ELR (cell line): ENCODE results near the gene FECH.
A peak's percentile ranks its signal among the peaks of the same experiment; 100 is the strongest.
"Not testable (repeated sequence)": the region's sequence is repeated elsewhere in the genome, so short reads cannot be mapped to it uniquely, and the experiment has no call there.

Experiments
- DNase-seq: peaks from one replicate; pipeline ENCODE4 v3.0.0-alpha.2; 2015; ENCODE audit warnings: low read depth

Gene FECH

DNA sequence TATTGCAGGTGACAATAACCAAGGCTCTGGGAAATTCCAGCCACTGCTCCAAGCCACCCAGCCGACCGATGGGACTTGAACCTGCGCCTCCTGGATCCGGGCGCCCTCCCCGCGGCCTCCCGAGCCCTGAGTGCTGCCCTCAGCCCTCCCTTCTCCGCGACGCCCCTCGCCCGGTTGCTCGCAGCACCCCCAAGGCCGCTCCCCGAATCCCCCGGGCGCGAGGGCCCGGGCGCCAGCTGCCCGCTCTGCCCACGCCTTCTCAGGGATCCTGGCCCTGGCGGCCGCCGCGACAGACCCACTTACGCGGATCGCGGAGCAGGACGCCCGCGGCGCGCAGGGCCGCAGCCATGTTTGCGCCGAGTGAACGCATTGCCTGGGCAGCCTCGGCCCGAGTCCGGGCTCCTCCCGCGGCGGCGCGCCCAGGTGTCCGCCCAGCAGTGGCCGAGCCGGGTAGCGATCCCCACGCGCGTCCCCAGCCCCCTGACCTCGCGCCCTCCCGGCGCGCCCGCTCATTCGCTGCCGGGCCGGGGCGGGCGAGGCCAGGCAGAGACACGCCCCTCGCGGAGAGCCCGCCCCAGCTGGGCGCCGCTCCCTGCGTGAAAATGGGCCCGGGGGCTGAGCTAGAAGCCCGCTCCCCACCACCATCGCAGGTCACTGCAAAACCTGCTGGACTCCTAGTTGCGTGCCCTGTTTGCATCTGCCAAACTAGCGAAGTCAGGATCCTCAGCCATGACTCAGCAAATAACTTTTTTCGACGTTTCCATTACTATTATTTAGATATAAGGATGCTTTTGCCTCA, at the start of gene FECH:
FECH (minus strand) TSS at position 452 of the 799 bp plus-strand sequence; CDS start at position 370, 82 bp downstream.
- DNase-seq, result peak; percentile 72

DNA sequence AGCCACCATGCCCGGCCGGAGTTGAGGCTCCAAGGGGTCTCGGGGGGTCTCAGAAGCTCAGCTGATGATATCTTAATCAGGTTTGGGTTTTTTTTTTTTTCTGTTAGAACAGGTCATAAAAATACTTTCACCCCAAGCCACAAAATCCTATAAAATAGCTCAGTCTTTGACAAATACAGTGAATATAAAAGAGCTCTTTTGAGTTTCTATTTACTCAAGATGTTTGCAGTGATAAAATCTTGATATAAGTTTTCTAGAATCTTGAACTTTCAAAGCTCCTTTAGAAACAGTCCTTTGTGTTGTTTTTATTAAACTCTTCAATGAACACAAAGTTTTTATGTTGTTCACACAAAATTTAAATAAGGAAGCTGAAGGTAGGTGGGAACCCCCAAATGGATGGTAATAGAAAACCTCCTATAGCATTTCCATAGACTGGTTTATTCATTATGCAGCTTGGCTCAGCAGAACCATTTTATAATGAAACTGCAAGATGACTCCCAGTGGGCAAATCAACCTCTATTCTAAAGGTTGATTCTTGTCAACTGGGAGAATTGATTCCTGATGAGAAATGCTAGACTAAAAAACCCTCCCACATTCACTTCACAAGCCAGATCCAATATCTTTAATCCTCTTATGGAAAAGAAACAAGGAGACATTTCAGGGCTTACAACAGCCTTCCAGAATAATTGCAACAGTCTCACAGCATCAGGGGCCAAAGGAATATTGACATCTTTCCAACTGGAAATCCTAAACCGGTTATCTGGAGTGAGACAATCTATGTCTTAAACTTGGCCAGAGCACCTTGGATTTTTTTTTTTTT, 48.7 kb upstream of the FECH start:
- DNase-seq, result no peak

DNA sequence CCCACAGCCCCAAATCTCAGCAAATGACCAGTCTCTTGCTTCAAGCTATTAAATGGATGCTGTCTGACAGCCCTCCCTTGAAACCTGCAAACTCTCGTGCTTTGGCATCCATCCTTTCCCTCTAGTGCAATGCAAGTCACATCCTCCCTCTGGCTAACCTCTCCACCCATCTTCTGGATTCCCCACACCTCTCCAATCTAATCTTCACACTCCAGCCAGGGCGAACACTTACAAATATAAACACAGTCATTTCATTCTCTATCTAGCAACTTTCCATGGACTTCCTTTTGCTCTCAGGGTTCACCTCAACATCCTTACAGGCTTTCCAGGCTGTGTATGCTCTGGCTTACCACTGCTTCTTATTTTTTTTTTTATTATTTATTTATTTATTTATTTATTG, 45.2 kb upstream of the FECH start:
- no peak for DNase-seq

- DNase-seq, result no peak
Observed at GRCh38 chr18:57630754-57631595, 44.5 kb upstream of the FECH start.

- DNase-seq, result peak; percentile 97
Observed at GRCh38 chr18:57630002-57630753, 43.7 kb upstream of the FECH start.

- DNase-seq, result no peak
Observed at GRCh38 chr18:57629422-57629821, 42.9 kb upstream of the FECH start.

DNA sequence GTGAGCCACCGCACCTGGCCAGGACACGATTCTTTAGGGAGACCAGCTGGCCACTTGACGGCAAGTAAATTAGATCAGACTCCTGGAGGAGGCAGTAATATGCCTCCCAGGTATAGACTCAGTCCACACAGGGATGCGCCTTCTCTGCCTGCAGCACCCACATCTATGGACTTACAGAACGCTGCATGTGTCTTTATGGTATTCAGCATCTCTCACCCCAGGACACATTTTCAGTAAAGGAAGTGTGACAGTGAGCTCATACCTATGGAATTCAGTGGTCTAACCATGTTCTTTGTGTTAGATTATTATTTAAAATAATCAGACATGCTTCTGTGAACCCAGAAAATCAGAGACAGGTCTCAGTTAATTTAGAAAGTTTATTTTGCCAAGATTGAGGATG, 41.0 kb upstream of the FECH start:
- peak; percentile 76 for DNase-seq

DNA sequence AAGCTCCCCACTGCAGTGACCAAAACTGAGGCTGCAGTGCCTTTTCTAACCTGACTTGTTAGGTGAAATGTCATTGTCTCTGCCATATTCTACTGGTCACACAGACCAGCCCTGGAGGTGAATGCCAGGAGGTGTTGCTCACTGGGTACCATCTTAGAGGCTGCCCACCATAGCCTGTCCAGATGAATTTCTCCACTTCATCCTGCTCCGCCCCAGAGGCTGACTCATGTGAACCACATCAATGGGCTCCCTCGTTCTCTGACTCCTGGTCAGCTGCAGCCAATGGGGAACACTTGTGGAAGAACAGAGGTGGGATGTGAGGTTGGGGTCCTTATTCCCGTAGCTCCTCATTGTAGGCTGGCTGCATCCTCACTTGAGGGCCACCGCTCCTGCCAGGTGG, 38.5 kb upstream of the FECH start:
- DNase-seq, result peak; percentile 69

DNA sequence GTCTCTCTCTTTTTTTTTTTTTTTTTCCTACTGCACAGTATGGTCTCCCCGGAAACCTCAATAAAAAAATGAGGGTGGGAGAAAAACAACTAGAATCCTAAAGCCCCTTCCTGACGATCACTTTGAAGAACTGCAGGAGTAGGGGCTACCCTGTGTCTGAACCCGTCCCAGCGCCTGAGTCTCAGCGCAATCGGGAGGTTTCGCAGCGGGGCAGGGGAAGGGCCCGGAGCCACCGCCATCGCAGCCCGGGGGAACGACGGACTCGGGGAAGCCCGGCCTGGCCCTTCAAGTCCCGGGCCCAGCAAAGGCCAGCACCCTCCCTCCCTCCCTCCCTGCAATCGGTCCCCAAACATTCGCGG, 34.7 kb upstream of the FECH start:
- DNase-seq, result peak; percentile 39

- peak; percentile 39 for DNase-seq
Observed at GRCh38 chr18:57619876-57620275, 33.4 kb upstream of the FECH start.

DNA sequence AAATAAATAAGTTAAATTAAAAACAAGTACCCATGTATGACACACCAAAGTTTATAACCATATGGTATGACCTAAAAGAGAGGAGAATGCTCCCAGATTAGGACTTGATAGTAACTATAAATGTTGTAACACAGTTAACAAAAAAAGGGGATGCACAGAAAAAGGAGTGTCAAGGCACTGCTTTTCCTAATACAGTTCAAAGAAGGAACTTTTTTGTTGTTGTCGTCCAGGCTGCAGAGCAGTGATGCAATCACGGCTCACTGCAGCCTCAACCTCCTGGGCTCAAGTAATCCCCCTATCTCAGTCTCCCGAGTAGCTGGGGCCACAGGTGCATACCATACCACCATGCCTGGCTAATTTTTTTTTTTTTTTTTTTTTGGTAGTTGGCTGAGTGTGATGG, 32.4 kb upstream of the FECH start:
- DNase-seq, result no peak

GRCh38 chr18:57603871-57604270, 17.4 kb upstream of the FECH start:
- no peak for DNase-seq

DNA sequence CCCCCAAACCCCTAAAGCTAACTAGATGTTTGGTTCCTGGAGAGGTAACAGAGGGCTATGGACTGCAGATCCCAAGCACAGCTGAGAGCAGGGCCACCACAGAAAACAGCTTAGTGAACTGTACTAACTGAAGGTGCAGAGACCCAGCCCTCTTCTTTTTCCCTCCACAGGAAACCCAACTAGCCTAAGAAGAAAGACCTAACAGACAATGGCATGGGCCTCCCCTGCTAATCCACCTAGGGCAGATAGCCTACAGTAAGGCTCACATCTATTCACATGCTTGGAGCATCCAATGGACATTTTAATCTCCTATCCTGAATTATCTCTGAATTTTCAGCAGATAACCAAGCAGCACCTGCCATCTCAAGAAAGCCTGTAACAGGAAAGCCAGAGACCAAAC, 8.8 kb upstream of the FECH start:
- DNase-seq, result no peak

- not testable (repeated sequence) for DNase-seq
Observed at GRCh38 chr18:57592716-57593115, 6.2 kb upstream of the FECH start.

GRCh38 chr18:57589161-57589560, 2.7 kb upstream of the FECH start:
- DNase-seq, result no peak

DNA sequence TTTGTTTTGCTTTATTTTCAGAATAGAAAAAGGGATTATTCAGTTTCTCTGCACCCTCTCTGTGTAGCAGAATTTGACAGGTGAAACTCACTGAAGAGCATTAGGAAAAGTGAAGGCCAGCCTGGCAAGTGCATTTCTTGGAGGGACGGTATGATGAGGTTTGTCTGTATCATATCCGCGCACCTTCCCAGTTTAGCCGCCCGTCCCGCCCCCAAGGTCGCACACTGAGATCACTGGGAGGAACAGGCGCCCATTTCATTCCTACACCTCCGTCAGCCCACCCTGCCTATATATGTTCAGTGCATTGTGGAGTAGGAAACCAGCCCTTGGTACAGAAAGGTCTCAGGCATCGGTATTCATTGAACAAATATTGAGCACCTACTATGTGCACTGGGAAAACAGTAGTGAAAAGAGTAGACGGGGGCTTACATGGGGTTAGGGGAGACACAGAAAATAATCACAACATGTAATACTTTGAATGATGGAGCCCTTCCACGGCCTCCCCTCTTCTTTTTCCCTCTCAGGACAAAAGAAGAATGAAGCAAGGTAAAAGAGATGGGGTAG, 678 bp upstream of the FECH start:
- DNase-seq, result no peak

DNA sequence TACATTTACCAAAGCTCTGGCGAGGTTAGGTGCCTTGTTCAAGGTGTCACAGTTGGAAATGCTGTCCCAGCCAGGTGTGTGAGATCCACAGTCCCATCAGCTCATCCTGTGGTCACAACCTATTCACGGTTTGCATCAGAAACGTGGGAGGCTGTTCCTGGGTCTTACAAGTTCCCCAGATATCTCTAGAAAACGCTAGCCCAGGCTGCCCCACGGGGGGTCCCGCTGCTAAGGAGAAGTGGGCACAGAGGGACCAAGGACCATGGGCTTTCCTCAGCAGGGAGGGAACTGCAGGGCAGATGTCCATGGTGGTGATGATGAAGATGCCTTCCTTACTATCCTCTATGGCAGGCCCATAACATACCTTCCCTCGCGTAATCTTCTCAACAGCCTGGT, 649 bp downstream of the FECH start:
- DNase-seq, result peak; percentile 4

DNA sequence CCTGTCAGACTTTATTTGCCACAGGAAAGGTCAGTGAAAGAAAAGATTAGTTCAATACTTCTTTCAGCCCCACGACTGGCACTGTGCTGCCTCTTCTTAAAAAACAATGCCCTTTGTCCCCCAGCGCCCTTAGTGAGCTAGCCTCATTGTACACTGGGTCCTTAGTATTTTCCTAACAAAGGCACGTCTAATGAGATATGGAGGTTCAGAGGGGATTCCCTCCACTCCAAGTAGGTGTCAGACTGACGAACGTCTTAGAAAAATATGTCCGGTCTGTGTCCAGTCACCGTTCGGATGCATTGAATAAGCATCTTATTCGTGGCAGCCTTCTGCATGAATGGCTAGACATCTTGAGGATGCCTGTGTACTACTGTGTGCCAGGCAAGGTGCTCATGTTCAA, 1.1 kb downstream of the FECH start:
- DNase-seq, result peak; percentile 5

DNA sequence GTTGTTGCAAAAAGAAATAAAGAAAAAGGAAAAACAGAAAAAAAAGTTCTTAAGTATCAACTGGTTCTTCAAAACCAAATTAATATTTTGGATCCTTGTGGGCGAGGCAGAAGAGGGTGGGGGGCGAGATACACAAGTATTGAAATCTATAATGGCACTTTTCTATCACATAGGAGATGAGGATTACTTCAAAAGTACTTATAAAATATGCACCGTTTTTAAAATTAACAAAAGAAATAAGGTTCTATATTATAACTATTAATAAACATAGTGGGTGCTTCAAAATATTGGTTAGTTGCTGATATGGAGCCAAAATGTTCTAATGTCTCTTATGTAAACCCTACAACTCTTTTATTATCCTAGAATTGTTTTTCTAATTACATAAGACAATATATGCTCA, 2.1 kb downstream of the FECH start:
- no peak for DNase-seq

GRCh38 chr18:57583297-57583835, 3.1 kb downstream of the FECH start:
- DNase-seq, result no peak

- no peak for DNase-seq
Observed at GRCh38 chr18:57581301-57581934, 5.1 kb downstream of the FECH start.
